ENCODE data around the gene GHRH.

Gene GHRH

GRCh38 chr20:37233548-37234253 lies 27.9 kb downstream of the GHRH start:
- TF ChIP-seq ZBTB7A (IDR thresholded peaks at IDR 0.05; ENCODE audit: low read depth) (no peak), TCF12 (IDR thresholded peaks at IDR 0.05; ENCODE audit: low read depth) (no peak), EGR1 (IDR thresholded peaks at IDR 0.05) (no peak), EP300 (IDR thresholded peaks at IDR 0.05; ENCODE audit: borderline replicate concordance) (no peak), TAF1 (IDR thresholded peaks at IDR 0.05; ENCODE audit: low read depth) (no peak), TEAD4 (IDR thresholded peaks at IDR 0.05) (no peak), NFIC (IDR thresholded peaks at IDR 0.05) (no peak), FOXM1 (IDR thresholded peaks at IDR 0.05; ENCODE audit: borderline replicate concordance, low read depth) (no peak), CREB1 (IDR thresholded peaks at IDR 0.05; ENCODE audit: low read depth) (no peak), YY1 (IDR thresholded peaks at IDR 0.05; ENCODE audit: low read depth) (no peak), RAD21 (IDR thresholded peaks at IDR 0.05; ENCODE audit: low read depth) (no peak), CEBPB (IDR thresholded peaks at IDR 0.05) (no peak)
- TF ChIP-seq, protein P1, sequence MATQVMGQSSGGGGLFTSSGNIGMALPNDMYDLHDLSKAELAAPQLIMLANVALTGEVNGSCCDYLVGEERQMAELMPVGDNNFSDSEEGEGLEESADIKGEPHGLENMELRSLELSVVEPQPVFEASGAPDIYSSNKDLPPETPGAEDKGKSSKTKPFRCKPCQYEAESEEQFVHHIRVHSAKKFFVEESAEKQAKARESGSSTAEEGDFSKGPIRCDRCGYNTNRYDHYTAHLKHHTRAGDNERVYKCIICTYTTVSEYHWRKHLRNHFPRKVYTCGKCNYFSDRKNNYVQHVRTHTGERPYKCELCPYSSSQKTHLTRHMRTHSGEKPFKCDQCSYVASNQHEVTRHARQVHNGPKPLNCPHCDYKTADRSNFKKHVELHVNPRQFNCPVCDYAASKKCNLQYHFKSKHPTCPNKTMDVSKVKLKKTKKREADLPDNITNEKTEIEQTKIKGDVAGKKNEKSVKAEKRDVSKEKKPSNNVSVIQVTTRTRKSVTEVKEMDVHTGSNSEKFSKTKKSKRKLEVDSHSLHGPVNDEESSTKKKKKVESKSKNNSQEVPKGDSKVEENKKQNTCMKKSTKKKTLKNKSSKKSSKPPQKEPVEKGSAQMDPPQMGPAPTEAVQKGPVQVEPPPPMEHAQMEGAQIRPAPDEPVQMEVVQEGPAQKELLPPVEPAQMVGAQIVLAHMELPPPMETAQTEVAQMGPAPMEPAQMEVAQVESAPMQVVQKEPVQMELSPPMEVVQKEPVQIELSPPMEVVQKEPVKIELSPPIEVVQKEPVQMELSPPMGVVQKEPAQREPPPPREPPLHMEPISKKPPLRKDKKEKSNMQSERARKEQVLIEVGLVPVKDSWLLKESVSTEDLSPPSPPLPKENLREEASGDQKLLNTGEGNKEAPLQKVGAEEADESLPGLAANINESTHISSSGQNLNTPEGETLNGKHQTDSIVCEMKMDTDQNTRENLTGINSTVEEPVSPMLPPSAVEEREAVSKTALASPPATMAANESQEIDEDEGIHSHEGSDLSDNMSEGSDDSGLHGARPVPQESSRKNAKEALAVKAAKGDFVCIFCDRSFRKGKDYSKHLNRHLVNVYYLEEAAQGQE (IDR thresholded peaks at IDR 0.05; ENCODE audit: low read depth) = no peak
- TF ChIP-seq, protein P2, sequence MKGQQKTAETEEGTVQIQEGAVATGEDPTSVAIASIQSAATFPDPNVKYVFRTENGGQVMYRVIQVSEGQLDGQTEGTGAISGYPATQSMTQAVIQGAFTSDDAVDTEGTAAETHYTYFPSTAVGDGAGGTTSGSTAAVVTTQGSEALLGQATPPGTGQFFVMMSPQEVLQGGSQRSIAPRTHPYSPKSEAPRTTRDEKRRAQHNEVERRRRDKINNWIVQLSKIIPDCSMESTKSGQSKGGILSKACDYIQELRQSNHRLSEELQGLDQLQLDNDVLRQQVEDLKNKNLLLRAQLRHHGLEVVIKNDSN (IDR thresholded peaks at IDR 0.05) = no peak
- TF ChIP-seq, protein P3, sequence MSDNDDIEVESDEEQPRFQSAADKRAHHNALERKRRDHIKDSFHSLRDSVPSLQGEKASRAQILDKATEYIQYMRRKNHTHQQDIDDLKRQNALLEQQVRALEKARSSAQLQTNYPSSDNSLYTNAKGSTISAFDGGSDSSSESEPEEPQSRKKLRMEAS (IDR thresholded peaks at IDR 0.05) = no peak

GRCh38 chr20:37231947-37232630 lies 29.5 kb downstream of the GHRH start:
- TF ChIP-seq, protein P2 (IDR thresholded peaks at IDR 0.05) = no peak
- TF ChIP-seq TEAD4 (IDR thresholded peaks at IDR 0.05) (no peak), ZBTB7A (IDR thresholded peaks at IDR 0.05; ENCODE audit: low read depth) (no peak), CEBPB (IDR thresholded peaks at IDR 0.05) (no peak), YY1 (IDR thresholded peaks at IDR 0.05; ENCODE audit: low read depth) (no peak), TCF12 (IDR thresholded peaks at IDR 0.05; ENCODE audit: low read depth) (no peak), TAF1 (IDR thresholded peaks at IDR 0.05; ENCODE audit: low read depth) (no peak), RAD21 (IDR thresholded peaks at IDR 0.05; ENCODE audit: low read depth) (no peak), EP300 (IDR thresholded peaks at IDR 0.05; ENCODE audit: borderline replicate concordance) (no peak), NFIC (IDR thresholded peaks at IDR 0.05) (no peak), EGR1 (IDR thresholded peaks at IDR 0.05) (no peak), FOXM1 (IDR thresholded peaks at IDR 0.05; ENCODE audit: borderline replicate concordance, low read depth) (no peak), CREB1 (IDR thresholded peaks at IDR 0.05; ENCODE audit: low read depth) (no peak)
- TF ChIP-seq, protein P3 (IDR thresholded peaks at IDR 0.05) = no peak
- TF ChIP-seq, protein P1 (IDR thresholded peaks at IDR 0.05; ENCODE audit: low read depth) = no peak

DNA sequence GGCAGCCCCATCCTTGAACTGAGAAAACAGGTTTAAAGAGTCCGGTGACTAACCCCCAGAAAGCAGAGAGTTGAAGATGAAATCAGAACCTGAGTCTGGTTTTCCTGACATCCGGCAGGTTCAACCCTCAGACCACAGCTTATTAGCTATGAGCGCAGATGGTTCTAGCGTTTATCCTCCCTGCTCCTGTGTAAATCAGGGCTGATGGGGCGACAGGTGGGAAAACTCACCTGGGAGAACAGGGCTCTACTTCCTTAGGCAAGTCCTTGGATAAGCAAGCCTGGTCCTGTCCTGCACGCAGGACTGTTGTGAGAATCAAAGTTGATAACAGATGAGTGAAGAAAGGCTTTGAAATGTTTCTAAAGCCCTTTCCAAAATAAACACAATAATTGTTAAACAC lies 31.4 kb downstream of the GHRH start:
- TF ChIP-seq, protein P3 (IDR thresholded peaks at IDR 0.05) = no peak
- TF ChIP-seq TEAD4 (IDR thresholded peaks at IDR 0.05) (no peak), EGR1 (IDR thresholded peaks at IDR 0.05) (no peak), YY1 (IDR thresholded peaks at IDR 0.05; ENCODE audit: low read depth) (no peak), TCF12 (IDR thresholded peaks at IDR 0.05; ENCODE audit: low read depth) (no peak), RAD21 (IDR thresholded peaks at IDR 0.05; ENCODE audit: low read depth) (no peak), FOXM1 (IDR thresholded peaks at IDR 0.05; ENCODE audit: borderline replicate concordance, low read depth) (no peak), CEBPB (IDR thresholded peaks at IDR 0.05) (no peak), ZBTB7A (IDR thresholded peaks at IDR 0.05; ENCODE audit: low read depth) (no peak), TAF1 (IDR thresholded peaks at IDR 0.05; ENCODE audit: low read depth) (no peak), CREB1 (IDR thresholded peaks at IDR 0.05; ENCODE audit: low read depth) (no peak), NFIC (IDR thresholded peaks at IDR 0.05) (no peak), EP300 (IDR thresholded peaks at IDR 0.05; ENCODE audit: borderline replicate concordance) (no peak)
- TF ChIP-seq, protein P2 (IDR thresholded peaks at IDR 0.05) = no peak
- TF ChIP-seq, protein P1 (IDR thresholded peaks at IDR 0.05; ENCODE audit: low read depth) = no peak
